Mucosa of descending colon (tissue), 3 donors: ENCODE results near the gene PDILT. TPM values are rescaled to one million over a fixed set of nuclear protein-coding genes. Genes with fewer than 3 reads are reported as not detected.

Experiments
- ATAC-seq: fragments of 200-7000 bp; cut with Tn5 transposase; one replicate; pipeline ENCODE4 v1.9.1; 2020; ENCODE audit warnings: mild to moderate bottlenecking, moderate library complexity
- DNase-seq, 3 donors: peaks; one replicate each; pipeline ENCODE4 v3.0.0-alpha.2; 2020
- H3K36me3 ChIP-seq: fragments of 200-600 bp; one replicate; pipeline ENCODE4 v1.8.0; 2021; ENCODE audit warnings: low read depth, mild to moderate bottlenecking
- H3K4me1 ChIP-seq: fragments of 200-600 bp; one replicate; pipeline ENCODE4 v1.8.0; 2021; ENCODE audit warnings: low read depth, mild to moderate bottlenecking
- H3K4me3 ChIP-seq: fragments of 200-600 bp; one replicate; pipeline ENCODE4 v1.8.0; 2021; ENCODE audit warnings: mild to moderate bottlenecking
- H3K9me3 ChIP-seq: fragments of 200-600 bp; one replicate; pipeline ENCODE4 v1.8.0; 2021; ENCODE audit warnings: mild to moderate bottlenecking
- CTCF ChIP-seq: fragments of 200-600 bp; IDR thresholded peaks from one replicate; pipeline ENCODE4 v1.8.0; 2022; ENCODE audit warnings: antibody characterized with exemption, mild to moderate bottlenecking
- intact Hi-C, 2 donors: fragments of 100-400 bp; cut with DNase I in 1 of 2; cut with micrococcal nuclease in 1 of 2; formaldehyde crosslinking; loops; one replicate each; pipeline versions ENCODE4 v1.11.0 to v1.11.1; 2022; cut with DNase I, micrococcal nuclease
- total RNA-seq, 3 donors: library from RNA; stranded (reverse); fragmentation: NEBNext Ultra II Directional in 2 of 3; extraction: Animal tissue kit (Norgen Biotek cat#: 25700) in 2 of 3; gene quantifications; one replicate each; pipeline versions ENCODE4 v1.2.1 to v1.2.4, GENCODE V29; 2021 to 2023
- donor health status: DM: no; HTN: no; CAD: no; lungs with moderate emphysema.
- donor health status: DM: no; HTN: no; CAD: no.
- donor health status: DM: no; HTN: yes; CAD: no.

Gene PDILT
- total RNA-seq, 3 donors from 2014 or later, result not detected

- intact Hi-C loops, result no loop called here
- Histone ChIP-seq H3K4me3 (no peak overlapping the region), H3K4me1 (no peaks in the 10 kb centered on the region), H3K36me3 (no peaks in the 10 kb centered on the region), H3K9me3 (no peaks in the 10 kb centered on the region)
- ATAC-seq, result no peak
- TF ChIP-seq CTCF, result no peak
- no peak for DNase-seq
Observed at GRCh38 chr16:20411055-20411454, 6.5 kb upstream of the PDILT start.

- intact Hi-C loops, result no loop called here
- DNase-seq, result no peak
- ATAC-seq, result no peak
- Histone ChIP-seq H3K4me1 (no peaks in the 10 kb centered on the region), H3K4me3 (no peak overlapping the region), H3K9me3 (no peaks in the 10 kb centered on the region), H3K36me3 (no peaks in the 10 kb centered on the region)
- no peak for TF ChIP-seq CTCF
Observed at GRCh38 chr16:20410121-20410723, 5.7 kb upstream of the PDILT start.

- no peak within 1 kb of the TSS for H3K4me3 ChIP-seq
- H3K4me1 ChIP-seq, result no peaks in the 10 kb centered on the region
- no peak for TF ChIP-seq CTCF
- DNase-seq (peak in 1 of 3 donors; percentile 35), ATAC-seq (no peak)
- H3K36me3 ChIP-seq, result no peaks in the 10 kb centered on the region
- H3K9me3 ChIP-seq, result no peaks in the 10 kb centered on the region
- intact Hi-C loops, result no loop called here
Observed at GRCh38 chr16:20409398-20410120, 5.0 kb upstream of the PDILT start, which contains the start of gene ACSM5. TSS of gene ACSM5 (plus strand) at chr16:20409534. CDS start at chr16:20411485, 1,951 bp downstream.

GRCh38 chr16:20402651-20403050, 1.9 kb downstream of the PDILT start:
- Histone ChIP-seq H3K36me3 (no peaks in the 10 kb centered on the region), H3K4me3 (no peak overlapping the region), H3K9me3 (no peaks in the 10 kb centered on the region), H3K4me1 (no peaks in the 10 kb centered on the region)
- intact Hi-C loops, result no loop called here
- no peak for DNase-seq
- no peak for TF ChIP-seq CTCF
- no peak for ATAC-seq

GRCh38 chr16:20401475-20402016, 3.0 kb downstream of the PDILT start:
- H3K36me3 ChIP-seq, result no peaks in the 10 kb centered on the region
- H3K4me3 ChIP-seq, result no peak overlapping the region
- no peaks in the 10 kb centered on the region for H3K4me1 ChIP-seq
- TF ChIP-seq CTCF, result no peak
- DNase-seq (no peak), ATAC-seq (no peak)
- intact Hi-C loops, result no loop called here
- no peaks in the 10 kb centered on the region for H3K9me3 ChIP-seq
